Mucosa of stomach (tissue), 1 donor: ENCODE data around the gene JAK1.
A peak's percentile ranks its signal among the peaks of the same experiment; 100 is the strongest.

Source experiments
- H3K27me3 ChIP-seq: one replicate; pipeline ENCODE4 v1.7.0; 2013; ENCODE audit warnings: mild to moderate bottlenecking, low read length; ENCODE audit not compliant: control insufficient read depth, insufficient read depth
- H3K36me3 ChIP-seq: one replicate; pipeline ENCODE4 v1.7.0; 2013; ENCODE audit warnings: low read length; ENCODE audit not compliant: control insufficient read depth, insufficient read depth
- H3K4me1 ChIP-seq: one replicate; pipeline ENCODE4 v1.7.0; 2013; ENCODE audit warnings: mild to moderate bottlenecking, low read length; ENCODE audit not compliant: control insufficient read depth, insufficient read depth
- H3K4me3 ChIP-seq: one replicate; pipeline ENCODE4 v1.7.0; 2013; ENCODE audit warnings: low read length
- H3K9ac ChIP-seq: one replicate; pipeline ENCODE4 v1.7.0; 2013; ENCODE audit warnings: mild to moderate bottlenecking, low read length, moderate library complexity
- H3K9me3 ChIP-seq: one replicate; pipeline ENCODE4 v1.7.0; 2013; ENCODE audit warnings: mild to moderate bottlenecking, low read length, moderate library complexity; ENCODE audit not compliant: control insufficient read depth
- donor health status: Pancreatic carcinoma.

Gene JAK1

GRCh38 chr1:64956733-64957441, 9.5 kb downstream of the JAK1 start:
- H3K9me3 ChIP-seq = no peaks in the 10 kb centered on the region
- peaks cover 29% of the 10 kb centered on the region for H3K4me1 ChIP-seq
- H3K9ac ChIP-seq = no peak overlapping the region
- H3K36me3 ChIP-seq = no peaks in the 10 kb centered on the region
- H3K4me3 ChIP-seq = no peak overlapping the region
- no peaks in the 10 kb centered on the region for H3K27me3 ChIP-seq

- no peak overlapping the region for H3K4me3 ChIP-seq
- H3K27me3 ChIP-seq = no peaks in the 10 kb centered on the region
- H3K36me3 ChIP-seq = no peaks in the 10 kb centered on the region
- no peaks in the 10 kb centered on the region for H3K9me3 ChIP-seq
- no peak overlapping the region for H3K9ac ChIP-seq
- peaks cover 32% of the 10 kb centered on the region for H3K4me1 ChIP-seq
These were observed 10.2 kb downstream of the JAK1 start for GRCh38 chr1:64956010-64956640.

GRCh38 chr1:64955097-64956009, 11.0 kb downstream of the JAK1 start:
- no peaks in the 10 kb centered on the region for H3K9me3 ChIP-seq
- H3K36me3 ChIP-seq = no peaks in the 10 kb centered on the region
- peaks cover 37% of the 10 kb centered on the region for H3K4me1 ChIP-seq
- H3K27me3 ChIP-seq = no peaks in the 10 kb centered on the region
- H3K9ac ChIP-seq = no peak overlapping the region
- H3K4me3 ChIP-seq = no peak overlapping the region

- H3K36me3 ChIP-seq = no peaks in the 10 kb centered on the region
- no peaks in the 10 kb centered on the region for H3K9me3 ChIP-seq
- H3K27me3 ChIP-seq = no peaks in the 10 kb centered on the region
- H3K4me1 ChIP-seq = peaks cover 46% of the 10 kb centered on the region
- no peak overlapping the region for H3K9ac ChIP-seq
- H3K4me3 ChIP-seq = no peak overlapping the region
These were observed 13.1 kb downstream of the JAK1 start for GRCh38 chr1:64953241-64953640.

- Histone ChIP-seq H3K4me3 (no peak overlapping the region), H3K36me3 (no peaks in the 10 kb centered on the region), H3K27me3 (no peaks in the 10 kb centered on the region), H3K9me3 (no peaks in the 10 kb centered on the region), H3K9ac (no peak overlapping the region), H3K4me1 (peaks cover 36% of the 10 kb centered on the region)
These were observed 16.0 kb downstream of the JAK1 start for GRCh38 chr1:64950284-64950809.

- Histone ChIP-seq H3K4me3 (no peak overlapping the region), H3K4me1 (peaks cover 36% of the 10 kb centered on the region), H3K9me3 (no peaks in the 10 kb centered on the region), H3K36me3 (no peaks in the 10 kb centered on the region), H3K9ac (peak overlapping the region; percentile 5), H3K27me3 (no peaks in the 10 kb centered on the region)
These were observed 17.2 kb downstream of the JAK1 start for GRCh38 chr1:64948905-64949833.

GRCh38 chr1:64948216-64948615, 18.1 kb downstream of the JAK1 start:
- Histone ChIP-seq H3K9me3 (no peaks in the 10 kb centered on the region), H3K4me1 (peaks cover 34% of the 10 kb centered on the region), H3K27me3 (no peaks in the 10 kb centered on the region), H3K36me3 (no peaks in the 10 kb centered on the region), H3K9ac (no peak overlapping the region), H3K4me3 (no peak overlapping the region)

- H3K4me1 ChIP-seq = peaks cover 23% of the 10 kb centered on the region
- no peaks in the 10 kb centered on the region for H3K27me3 ChIP-seq
- H3K9me3 ChIP-seq = no peaks in the 10 kb centered on the region
- no peaks in the 10 kb centered on the region for H3K36me3 ChIP-seq
- H3K9ac ChIP-seq = no peak overlapping the region
- H3K4me3 ChIP-seq = no peak overlapping the region
These were observed 19.4 kb downstream of the JAK1 start for GRCh38 chr1:64946916-64947315.

GRCh38 chr1:64944913-64945312, 21.4 kb downstream of the JAK1 start:
- no peaks in the 10 kb centered on the region for H3K27me3 ChIP-seq
- no peaks in the 10 kb centered on the region for H3K36me3 ChIP-seq
- H3K4me1 ChIP-seq = peaks cover 11% of the 10 kb centered on the region
- H3K4me3 ChIP-seq = no peak overlapping the region
- H3K9ac ChIP-seq = no peak overlapping the region
- H3K9me3 ChIP-seq = no peaks in the 10 kb centered on the region

GRCh38 chr1:64942675-64943074, 23.7 kb downstream of the JAK1 start:
- Histone ChIP-seq H3K9me3 (no peaks in the 10 kb centered on the region), H3K4me3 (no peak overlapping the region), H3K4me1 (no peaks in the 10 kb centered on the region), H3K27me3 (no peaks in the 10 kb centered on the region), H3K9ac (no peak overlapping the region), H3K36me3 (no peaks in the 10 kb centered on the region)

GRCh38 chr1:64942118-64942517, 24.2 kb downstream of the JAK1 start:
- no peaks in the 10 kb centered on the region for H3K27me3 ChIP-seq
- H3K9ac ChIP-seq = no peak overlapping the region
- no peaks in the 10 kb centered on the region for H3K4me1 ChIP-seq
- no peaks in the 10 kb centered on the region for H3K36me3 ChIP-seq
- H3K4me3 ChIP-seq = no peak overlapping the region
- H3K9me3 ChIP-seq = no peaks in the 10 kb centered on the region
